HG03432 (cell line): ENCODE measurements around the gene CFAP46.
"Not testable (repeated sequence)": the region's sequence is repeated elsewhere in the genome, so short reads cannot be mapped to it uniquely, and the experiment has no call there.

Source experiments
- ATAC-seq: cut with Tn5 transposase; IDR thresholded peaks from one replicate; pipeline ENCODE4 v1.9.1; 2021; ENCODE audit warnings: mild to moderate bottlenecking, moderate library complexity; ENCODE audit not compliant: unreplicated experiment

Gene CFAP46

GRCh38 chr10:132779549-132780294 is 162.6 kb downstream of the CFAP46 start:
- no peak for ATAC-seq

- no peak for ATAC-seq
These were observed 164.9 kb downstream of the CFAP46 start for GRCh38 chr10:132777441-132777840.

- ATAC-seq, result no peak
These were observed 165.5 kb downstream of the CFAP46 start for GRCh38 chr10:132776821-132777220.

GRCh38 chr10:132776186-132776585 is 166.2 kb downstream of the CFAP46 start:
- no peak for ATAC-seq

GRCh38 chr10:132774902-132775863 is 167.2 kb downstream of the CFAP46 start:
- ATAC-seq, result no peak

GRCh38 chr10:132774181-132774901 is 168.0 kb downstream of the CFAP46 start:
- ATAC-seq, result no peak

GRCh38 chr10:132772816-132773215 is 169.6 kb downstream of the CFAP46 start:
- ATAC-seq, result not testable (repeated sequence)

GRCh38 chr10:132770061-132771021 is 172.0 kb downstream of the CFAP46 start:
- ATAC-seq, result no peak

GRCh38 chr10:132768346-132769248 is 173.8 kb downstream of the CFAP46 start:
- ATAC-seq, result no peak

GRCh38 chr10:132766291-132766690 is 176.1 kb downstream of the CFAP46 start:
- ATAC-seq, result no peak

- ATAC-seq, result no peak
These were observed 176.9 kb downstream of the CFAP46 start for GRCh38 chr10:132765435-132765834.

GRCh38 chr10:132764108-132764507 is 178.3 kb downstream of the CFAP46 start:
- no peak for ATAC-seq

- ATAC-seq, result no peak
These were observed 178.8 kb downstream of the CFAP46 start for GRCh38 chr10:132763545-132763944.

- ATAC-seq, result no peak
These were observed 180.1 kb downstream of the CFAP46 start for GRCh38 chr10:132762267-132762666.

GRCh38 chr10:132761395-132762060 is 180.8 kb downstream of the CFAP46 start:
- ATAC-seq, result no peak

- no peak for ATAC-seq
These were observed 183.5 kb downstream of the CFAP46 start for GRCh38 chr10:132758865-132759264.
